ENCODE measurements around the gene IQCM. TPM values are rescaled to one million over a fixed set of nuclear protein-coding genes. Genes with fewer than 3 reads are reported as not detected.

The IQCM gene
- total RNA-seq, 1 donor from 2014 or later = not detected

DNA sequence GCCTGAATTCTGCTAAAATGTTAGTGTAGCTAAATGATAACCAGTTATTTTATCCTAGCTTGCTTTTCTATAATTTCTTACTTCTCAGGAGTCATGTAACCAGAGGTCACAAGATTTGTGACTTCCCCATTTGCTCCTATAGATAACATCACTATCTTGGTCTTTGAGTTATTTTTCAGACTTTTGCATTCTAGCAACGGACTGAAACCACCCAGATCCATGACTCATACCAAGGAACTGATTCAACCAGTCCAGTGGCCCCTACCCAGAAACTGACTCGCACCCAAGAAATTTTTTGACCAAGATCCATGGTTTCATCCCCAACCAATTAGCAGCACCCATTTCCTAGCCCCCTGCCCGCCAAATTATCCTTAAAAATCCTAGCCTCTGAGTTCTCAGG is 50.0 kb downstream of the IQCM start:
- Mint-ChIP-seq H3K36me3 (ENCODE audit: insufficient read depth) (no peaks in the 10 kb centered on the region), H3K27me3 (no peaks in the 10 kb centered on the region), H3K9me3 (ENCODE audit: low read depth) (no peaks in the 10 kb centered on the region), H3K27ac (no peak overlapping the region), H3K4me3 (ENCODE audit: low read depth) (no peak overlapping the region), H3K4me1 (ENCODE audit: low read depth) (no peaks in the 10 kb centered on the region)
- DNase-seq (ENCODE audit: low spot score, unreplicated experiment) = no peak
- TF ChIP-seq, protein P1, sequence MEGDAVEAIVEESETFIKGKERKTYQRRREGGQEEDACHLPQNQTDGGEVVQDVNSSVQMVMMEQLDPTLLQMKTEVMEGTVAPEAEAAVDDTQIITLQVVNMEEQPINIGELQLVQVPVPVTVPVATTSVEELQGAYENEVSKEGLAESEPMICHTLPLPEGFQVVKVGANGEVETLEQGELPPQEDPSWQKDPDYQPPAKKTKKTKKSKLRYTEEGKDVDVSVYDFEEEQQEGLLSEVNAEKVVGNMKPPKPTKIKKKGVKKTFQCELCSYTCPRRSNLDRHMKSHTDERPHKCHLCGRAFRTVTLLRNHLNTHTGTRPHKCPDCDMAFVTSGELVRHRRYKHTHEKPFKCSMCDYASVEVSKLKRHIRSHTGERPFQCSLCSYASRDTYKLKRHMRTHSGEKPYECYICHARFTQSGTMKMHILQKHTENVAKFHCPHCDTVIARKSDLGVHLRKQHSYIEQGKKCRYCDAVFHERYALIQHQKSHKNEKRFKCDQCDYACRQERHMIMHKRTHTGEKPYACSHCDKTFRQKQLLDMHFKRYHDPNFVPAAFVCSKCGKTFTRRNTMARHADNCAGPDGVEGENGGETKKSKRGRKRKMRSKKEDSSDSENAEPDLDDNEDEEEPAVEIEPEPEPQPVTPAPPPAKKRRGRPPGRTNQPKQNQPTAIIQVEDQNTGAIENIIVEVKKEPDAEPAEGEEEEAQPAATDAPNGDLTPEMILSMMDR (IDR thresholded peaks at IDR 0.05; ENCODE audit: unreplicated experiment) = no peak

DNA sequence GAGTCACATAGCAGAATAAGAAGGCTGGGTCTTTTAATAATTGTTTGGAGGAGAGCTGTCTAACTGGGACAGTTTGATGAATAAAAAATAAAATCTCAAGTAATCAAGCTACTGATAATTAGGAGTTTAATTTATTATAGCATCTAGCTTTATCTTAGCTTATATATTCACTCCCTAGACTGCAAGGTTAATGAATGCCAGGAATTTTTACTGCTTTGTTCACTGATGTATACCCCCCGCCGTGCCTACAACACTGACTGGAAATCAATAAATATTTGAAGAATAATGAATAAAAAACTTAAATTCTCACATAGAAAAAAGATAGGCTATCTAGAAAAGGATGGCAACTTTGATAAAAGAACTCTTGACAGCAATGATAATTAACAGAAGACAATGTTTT is 59.7 kb downstream of the IQCM start:
- Mint-ChIP-seq H3K9me3 (ENCODE audit: low read depth) (no peaks in the 10 kb centered on the region), H3K4me3 (ENCODE audit: low read depth) (no peak overlapping the region), H3K27me3 (no peaks in the 10 kb centered on the region), H3K4me1 (ENCODE audit: low read depth) (peaks cover 10% of the 10 kb centered on the region), H3K36me3 (ENCODE audit: insufficient read depth) (no peaks in the 10 kb centered on the region), H3K27ac (no peak overlapping the region)
- no peak for DNase-seq (ENCODE audit: low spot score, unreplicated experiment)
- TF ChIP-seq, protein P1 (IDR thresholded peaks at IDR 0.05; ENCODE audit: unreplicated experiment) = no peak

DNA sequence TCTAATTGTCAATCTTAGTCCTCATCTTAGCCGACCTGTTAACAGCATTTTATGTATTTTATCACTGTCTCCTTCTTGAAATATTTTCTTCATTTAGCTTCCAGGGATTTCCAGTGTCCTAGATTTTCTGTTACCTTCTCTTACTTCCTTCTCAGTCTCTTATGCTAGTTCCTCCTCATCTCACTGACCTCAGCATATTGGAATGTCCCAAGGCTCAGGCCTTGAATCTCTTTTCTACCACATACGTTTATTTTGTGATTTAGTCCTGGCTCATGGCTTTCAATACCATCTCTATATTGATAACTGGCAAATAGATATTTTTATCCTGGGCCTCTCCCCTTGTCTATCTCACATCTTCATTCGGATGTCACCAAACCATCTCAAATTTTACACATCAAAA is 61.1 kb downstream of the IQCM start:
- H3K36me3 Mint-ChIP-seq (ENCODE audit: insufficient read depth) = no peaks in the 10 kb centered on the region
- no peak for DNase-seq (ENCODE audit: low spot score, unreplicated experiment)
- no peak overlapping the region for H3K27ac Mint-ChIP-seq
- H3K4me3 Mint-ChIP-seq (ENCODE audit: low read depth) = no peak overlapping the region
- no peaks in the 10 kb centered on the region for H3K9me3 Mint-ChIP-seq (ENCODE audit: low read depth)
- H3K4me1 Mint-ChIP-seq (ENCODE audit: low read depth) = peaks cover 10% of the 10 kb centered on the region
- H3K27me3 Mint-ChIP-seq = no peaks in the 10 kb centered on the region
- TF ChIP-seq, protein P1 (IDR thresholded peaks at IDR 0.05; ENCODE audit: unreplicated experiment) = no peak

DNA sequence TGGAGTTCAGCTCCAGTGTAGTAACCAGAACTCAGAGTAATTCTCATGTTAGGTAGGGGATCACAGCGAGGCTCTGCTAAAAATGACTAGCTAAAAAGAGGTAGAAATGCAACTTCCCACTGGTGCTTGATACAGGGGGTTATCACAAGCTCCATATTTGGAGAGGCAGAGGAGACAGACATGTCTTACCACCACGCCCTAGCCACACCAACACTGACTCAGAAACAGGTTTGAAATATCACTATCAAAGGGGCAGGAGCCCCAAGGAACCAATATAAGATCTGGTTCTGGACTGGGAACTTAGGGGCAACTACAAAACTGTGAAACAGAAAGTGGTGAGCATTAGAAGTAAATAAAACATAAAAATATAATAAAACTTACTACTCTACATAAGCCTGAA is 62.9 kb downstream of the IQCM start:
- no peak overlapping the region for H3K27ac Mint-ChIP-seq
- no peak for DNase-seq (ENCODE audit: low spot score, unreplicated experiment)
- TF ChIP-seq, protein P1 (IDR thresholded peaks at IDR 0.05; ENCODE audit: unreplicated experiment) = no peak
- no peaks in the 10 kb centered on the region for H3K27me3 Mint-ChIP-seq
- H3K4me3 Mint-ChIP-seq (ENCODE audit: low read depth) = no peak overlapping the region
- H3K9me3 Mint-ChIP-seq (ENCODE audit: low read depth) = no peaks in the 10 kb centered on the region
- peaks cover 10% of the 10 kb centered on the region for H3K4me1 Mint-ChIP-seq (ENCODE audit: low read depth)
- H3K36me3 Mint-ChIP-seq (ENCODE audit: insufficient read depth) = no peaks in the 10 kb centered on the region

DNA sequence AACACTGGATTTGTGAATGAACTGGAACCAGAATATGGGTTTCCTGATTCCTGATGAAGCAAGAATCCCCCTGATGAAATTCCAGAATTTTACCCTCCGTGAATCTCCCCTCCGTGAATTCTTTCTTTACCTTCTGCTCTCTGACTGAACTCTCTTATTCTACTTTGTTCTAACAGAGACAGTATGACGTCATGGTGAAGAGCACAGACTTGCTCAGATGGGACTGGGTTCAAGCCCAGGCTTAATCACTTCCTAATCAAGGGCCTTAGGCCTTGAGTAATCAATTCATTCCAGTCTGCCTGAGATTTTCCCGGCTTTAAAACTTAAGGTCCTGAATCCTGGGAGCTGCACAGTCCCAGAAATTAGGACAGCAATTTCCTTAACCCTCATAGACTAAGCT is 64.5 kb downstream of the IQCM start:
- DNase-seq (ENCODE audit: low spot score, unreplicated experiment) = no peak
- no peak overlapping the region for H3K4me3 Mint-ChIP-seq (ENCODE audit: low read depth)
- H3K9me3 Mint-ChIP-seq (ENCODE audit: low read depth) = no peaks in the 10 kb centered on the region
- TF ChIP-seq, protein P1 (IDR thresholded peaks at IDR 0.05; ENCODE audit: unreplicated experiment) = no peak
- H3K36me3 Mint-ChIP-seq (ENCODE audit: insufficient read depth) = no peaks in the 10 kb centered on the region
- peaks cover 10% of the 10 kb centered on the region for H3K4me1 Mint-ChIP-seq (ENCODE audit: low read depth)
- no peaks in the 10 kb centered on the region for H3K27me3 Mint-ChIP-seq
- H3K27ac Mint-ChIP-seq = no peak overlapping the region
